HepG2 (cell line): ENCODE measurements around the gene SNAPIN. TPM values are rescaled to one million over a fixed set of nuclear protein-coding genes. Genes with fewer than 3 reads are reported as not detected.

Experiments used
- ATAC-seq: fragments of 200-7000 bp; cut with Tn5 transposase; 3 replicates; pipeline ENCODE4 v1.9.1; 2020; ENCODE audit warnings: mild to moderate bottlenecking, moderate library complexity
- BruUV-seq: library from RNA; stranded (reverse); fragments of 400-500 nt; replicated peaks from 2 replicates; lab custom pipeline; 2021; lab: Mats Ljungman, UMichigan
- CTCF ChIA-PET: fragments of 300-600 bp; formaldehyde crosslinking; extraction: SDS; loops from one replicate; lab custom pipeline; 2021; ENCODE audit warnings: low total read pairs, inconsistent platforms, low intra/inter-chr PET ratio; lab: Yijun Ruan, JAX
- POLR2A ChIA-PET: fragments of 350-600 bp; sonication (Branson Sonifier 250); formaldehyde crosslinking; loops from one replicate; lab custom pipeline; 2020; ENCODE audit warnings: antibody characterized with exemption, inconsistent platforms; lab: Yijun Ruan, JAX
- DNase-seq: peaks from one replicate; pipeline ENCODE4 v3.0.0-alpha.2; 2015; ENCODE audit warnings: low spot score
- FAIRE-seq: peaks from 3 replicates; lab custom pipeline; 2011; peaks lifted over from hg19 to GRCh38; lab: Jason Lieb, UNC
- H2AFZ ChIP-seq: one replicate; pipeline ENCODE4 v1.6.1; 2011; ENCODE audit warnings: low read length, inconsistent platforms
- H3K27ac ChIP-seq: fragments of 300-600 bp; 3 replicates; pipeline ENCODE4 v1.8.0; 2011; ENCODE audit warnings: mixed run types, mild to moderate bottlenecking, mixed read lengths, low read length, inconsistent platforms; ENCODE audit not compliant: insufficient read depth; ENCODE audit errors: extremely low read length
- H3K27me3 ChIP-seq, 2 experiments: fragments of 200-600 bp in 1 of 2; 2 replicates in 1 of 2; 3 replicates in 1 of 2; pipeline versions ENCODE4 v1.6.0 to v1.8.0; 2011; ENCODE audit warnings: low read length in 2 of 2, mild to moderate bottlenecking in 2 of 2, moderate library complexity in 2 of 2, inconsistent platforms in 1 of 2; ENCODE audit not compliant: insufficient read depth in 2 of 2, control insufficient read depth in 1 of 2
- H3K36me3 ChIP-seq, 2 experiments: fragments of 200-600 bp in 1 of 2; replicated peaks in 1 of 2; 2 replicates in 1 of 2; 3 replicates in 1 of 2; pipeline versions ENCODE4 v1.5.1 to v1.8.0; 2011; ENCODE audit warnings: low read length in 2 of 2, inconsistent platforms in 1 of 2; ENCODE audit not compliant: insufficient read depth in 2 of 2, control insufficient read depth in 1 of 2
- H3K4me1 ChIP-seq: 2 replicates; pipeline ENCODE4 v1.5.1; 2012; ENCODE audit warnings: low read length, inconsistent platforms; ENCODE audit not compliant: insufficient read depth
- H3K4me2 ChIP-seq: 2 replicates; pipeline ENCODE4 v1.6.0; 2011; ENCODE audit warnings: low read depth, low read length, inconsistent platforms
- H3K4me3 ChIP-seq, 3 experiments: fragments of 200-600 bp in 1 of 3; sonication (generic), shearing (Covaris generic) in 1 of 3; replicated peaks in 1 of 3; 2 replicates each; pipeline ENCODE4 v1.5.1; 2011 to 2016; ENCODE audit warnings: low read length in 3 of 3, inconsistent platforms in 2 of 3, low read depth in 2 of 3, mild to moderate bottlenecking in 2 of 3, control low read depth in 1 of 3, mixed read lengths in 1 of 3; ENCODE audit not compliant: insufficient read depth in 1 of 3
- H3K79me2 ChIP-seq: one replicate; pipeline ENCODE4 v1.6.1; 2011; ENCODE audit warnings: low read length, inconsistent platforms; ENCODE audit not compliant: insufficient read depth
- H3K9ac ChIP-seq: 2 replicates; pipeline ENCODE4 v1.6.0; 2011; ENCODE audit warnings: mild to moderate bottlenecking, low read depth, low read length, inconsistent platforms; ENCODE audit not compliant: insufficient read depth
- H3K9me3 ChIP-seq: 2 replicates; pipeline ENCODE4 v1.5.1; 2012; ENCODE audit warnings: mild to moderate bottlenecking, low read length
- H4K20me1 ChIP-seq: 2 replicates; pipeline ENCODE4 v1.6.0; 2011; ENCODE audit warnings: inconsistent platforms, mild to moderate bottlenecking, low read length, moderate library complexity; ENCODE audit not compliant: insufficient read depth
- HIC2 ChIP-seq: sonication (generic); formaldehyde crosslinking; IDR thresholded peaks from 2 replicates; pipeline ENCODE4 v1.9.0; 2022; ENCODE audit warnings: low read depth, missing genetic modification reagents
- KDM1A ChIP-seq: IDR thresholded peaks from 2 replicates; pipeline ENCODE4 v1.6.1; 2016; ENCODE audit warnings: missing compliant biosample characterization
- KDM5B ChIP-seq: sonication (generic); formaldehyde crosslinking; IDR thresholded peaks from 2 replicates; pipeline ENCODE4 v1.4.0; 2020; ENCODE audit warnings: missing genetic modification reagents, mild to moderate bottlenecking, borderline replicate concordance
- MYPOP ChIP-seq: sonication (generic); formaldehyde crosslinking; IDR thresholded peaks from 2 replicates; pipeline ENCODE4 v1.8.1; 2023; ENCODE audit warnings: mild to moderate bottlenecking, moderate library complexity, missing genetic modification reagents
- ZNF574 ChIP-seq: sonication (generic); formaldehyde crosslinking; IDR thresholded peaks from 2 replicates; pipeline ENCODE4 v1.4.0; 2020; ENCODE audit warnings: missing genetic modification reagents
- WGBS: methylation state at CpG from one replicate; pipeline ENCODE4 v1.1.6; 2017; ENCODE audit warnings: low lambda C conversion rate; 5-methylcytosine and 5-hydroxymethylcytosine counted together
- in situ Hi-C: cut with HindIII; loops from 2 replicates; pipeline ENCODE4 v1.10.0; 2017; ENCODE audit warnings: low pct_unique_long_range_greater_than_20kb; ENCODE audit not compliant: extremely low pct_ligation_motif_present
- intact Hi-C: fragments of 100-400 bp; cut with micrococcal nuclease; formaldehyde crosslinking; loops from one replicate; pipeline ENCODE4 v1.10.0; 2022; ENCODE audit not compliant: unreplicated experiment
- polyA plus RNA-seq, 8 experiments: library from polyadenylated mRNA; depleted of rRNA in 3 of 8; stranded (reverse) in 7 of 8; unstranded in 1 of 8; fragments of >200 nt; fragmentation: Illumina TruSeq in 4 of 8; extraction: Trizol in 4 of 8; gene quantifications; 2 replicates each; pipeline versions ENCODE4 v1.2.1 to v1.2.3, GENCODE V29; 2011 to 2016; ENCODE audit warnings: low read depth in 4 of 8, missing spikeins in 1 of 8, mixed read lengths in 1 of 8; ENCODE audit not compliant: insufficient read depth in 1 of 8
- total RNA-seq, 5 experiments: library from RNA; depleted of rRNA; stranded (reverse); fragments of >200 nt; fragmentation: Illumina TruSeq; extraction: Trizol; gene quantifications; 2 replicates each; pipeline ENCODE4 v1.2.3, GENCODE V29; 2016; ENCODE audit warnings: low read depth in 1 of 5
- TF ChIP-seq, protein P1 (sequence below): sonication (generic); formaldehyde crosslinking; IDR thresholded peaks from 2 replicates; pipeline ENCODE4 v1.4.0; 2020; ENCODE audit warnings: mild to moderate bottlenecking, missing genetic modification reagents
- TF ChIP-seq, protein P2 (sequence below): sonication (generic); formaldehyde crosslinking; IDR thresholded peaks from 2 replicates; pipeline ENCODE4 v1.5.0; 2020; ENCODE audit warnings: missing genetic modification reagents
- TF ChIP-seq, protein P3 (sequence below): sonication (generic); formaldehyde crosslinking; IDR thresholded peaks from 2 replicates; pipeline ENCODE4 v1.8.0; 2022; ENCODE audit warnings: mild to moderate bottlenecking, missing genetic modification reagents, moderate library complexity

SNAPIN gene
- total and polyA plus RNA-seq, 2 of the 13 experiments (the other 11 are each of a cell fraction or from before 2014, with no cell fraction given) = 23.9 to 25.7 TPM

- peak overlapping the region; percentile 78 for H3K4me2 ChIP-seq
- peaks cover 25% of the 10 kb centered on the region for H3K4me1 ChIP-seq
- ChIA-PET CTCF (interaction anchor here (0.6 to 2.6 kb wide), 2 partner anchors 59 to 70 kb away, joined by 3 to 38 read pairs; no protein-coding TSS in a partner anchor), POLR2A (interaction anchor here (1.1 kb wide), 1 partner anchor 8 kb away, joined by 4 read pairs; no protein-coding TSS in a partner anchor)
- no peaks in the 10 kb centered on the region for H3K9me3 ChIP-seq
- peaks cover 23 to 63% of the 10 kb centered on the region in 2 experiments for H3K27me3 ChIP-seq
- ATAC-seq (peak; percentile 78), FAIRE-seq (no peak), DNase-seq (no peak)
- BruUV-seq = no TSS peak
- H3K4me3 ChIP-seq = peak overlapping the region; percentile 52 to 72 (median 57)
- H3K9ac ChIP-seq = no peak overlapping the region
- intact Hi-C loops = loop anchor here (5.0 kb wide), 1 partner anchor 308 kb away; the partner anchor contains the start of gene RAB13
- no peaks in the 10 kb centered on the region for H4K20me1 ChIP-seq
- H3K27ac ChIP-seq = no peak overlapping the region
- H2AFZ ChIP-seq = no peak overlapping the region
- no peaks in the 10 kb centered on the region for H3K79me2 ChIP-seq
- WGBS = 7% methylated on average over 33 of the region's 73 CpGs
- H3K36me3 ChIP-seq = no peaks in the 10 kb centered on the region
- in situ Hi-C loops = loop anchor here (5.0 to 10.0 kb wide), 3 partner anchors 68 to 305 kb away; partner anchors contain the start of gene RAB13
- TF ChIP-seq KDM1A = no peak
- TF ChIP-seq, protein P1, sequence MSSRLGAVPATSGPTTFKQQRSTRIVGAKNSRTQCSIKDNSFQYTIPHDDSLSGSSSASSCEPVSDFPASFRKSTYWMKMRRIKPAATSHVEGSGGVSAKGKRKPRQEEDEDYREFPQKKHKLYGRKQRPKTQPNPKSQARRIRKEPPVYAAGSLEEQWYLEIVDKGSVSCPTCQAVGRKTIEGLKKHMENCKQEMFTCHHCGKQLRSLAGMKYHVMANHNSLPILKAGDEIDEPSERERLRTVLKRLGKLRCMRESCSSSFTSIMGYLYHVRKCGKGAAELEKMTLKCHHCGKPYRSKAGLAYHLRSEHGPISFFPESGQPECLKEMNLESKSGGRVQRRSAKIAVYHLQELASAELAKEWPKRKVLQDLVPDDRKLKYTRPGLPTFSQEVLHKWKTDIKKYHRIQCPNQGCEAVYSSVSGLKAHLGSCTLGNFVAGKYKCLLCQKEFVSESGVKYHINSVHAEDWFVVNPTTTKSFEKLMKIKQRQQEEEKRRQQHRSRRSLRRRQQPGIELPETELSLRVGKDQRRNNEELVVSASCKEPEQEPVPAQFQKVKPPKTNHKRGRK (CRISPR knock-in tag) = peak; percentile 28; the same call in 1 of the 2 replicates
- TF ChIP-seq, protein P2, sequence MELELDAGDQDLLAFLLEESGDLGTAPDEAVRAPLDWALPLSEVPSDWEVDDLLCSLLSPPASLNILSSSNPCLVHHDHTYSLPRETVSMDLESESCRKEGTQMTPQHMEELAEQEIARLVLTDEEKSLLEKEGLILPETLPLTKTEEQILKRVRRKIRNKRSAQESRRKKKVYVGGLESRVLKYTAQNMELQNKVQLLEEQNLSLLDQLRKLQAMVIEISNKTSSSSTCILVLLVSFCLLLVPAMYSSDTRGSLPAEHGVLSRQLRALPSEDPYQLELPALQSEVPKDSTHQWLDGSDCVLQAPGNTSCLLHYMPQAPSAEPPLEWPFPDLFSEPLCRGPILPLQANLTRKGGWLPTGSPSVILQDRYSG (CRISPR knock-in tag) = peak; percentile 41; the same call in 1 of the 2 replicates
- TF ChIP-seq HIC2 (CRISPR knock-in tag) = no peak
- peak; percentile 43 for TF ChIP-seq ZNF574
- TF ChIP-seq, protein P3, sequence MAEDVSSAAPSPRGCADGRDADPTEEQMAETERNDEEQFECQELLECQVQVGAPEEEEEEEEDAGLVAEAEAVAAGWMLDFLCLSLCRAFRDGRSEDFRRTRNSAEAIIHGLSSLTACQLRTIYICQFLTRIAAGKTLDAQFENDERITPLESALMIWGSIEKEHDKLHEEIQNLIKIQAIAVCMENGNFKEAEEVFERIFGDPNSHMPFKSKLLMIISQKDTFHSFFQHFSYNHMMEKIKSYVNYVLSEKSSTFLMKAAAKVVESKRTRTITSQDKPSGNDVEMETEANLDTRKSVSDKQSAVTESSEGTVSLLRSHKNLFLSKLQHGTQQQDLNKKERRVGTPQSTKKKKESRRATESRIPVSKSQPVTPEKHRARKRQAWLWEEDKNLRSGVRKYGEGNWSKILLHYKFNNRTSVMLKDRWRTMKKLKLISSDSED (CRISPR knock-in tag) = peak; percentile 70; the same call in 1 of the 2 replicates
- 0 out of 2 replicates have a peak, but pooled peaks have one; percentile 37 for TF ChIP-seq KDM5B
- TF ChIP-seq MYPOP = peak; percentile 58
These were observed 21.0 kb downstream of the SNAPIN start for GRCh38 chr1:153679337-153680119.
